WERI-Rb-1 (cell line): ENCODE data around the gene PKP2.
"Not testable (repeated sequence)": the region's sequence is repeated elsewhere in the genome, so short reads cannot be mapped to it uniquely, and the experiment has no call there.

ENCODE experiments used
- DNase-seq: peaks from one replicate; pipeline ENCODE4 v3.0.0-alpha.2; 2020
- H3K27ac ChIP-seq: fragments of 250-450 bp; sonication (Bioruptor Pico); 2 replicates; pipeline ENCODE4 v1.5.1; 2020; ENCODE audit warnings: mild to moderate bottlenecking, moderate library complexity
- H3K27me3 ChIP-seq: fragments of 250-450 bp; sonication (Bioruptor Pico); 2 replicates; pipeline ENCODE4 v1.5.1; 2021; ENCODE audit warnings: mild to moderate bottlenecking, low read depth, moderate library complexity; ENCODE audit not compliant: insufficient read depth, severe bottlenecking
- H3K36me3 ChIP-seq: fragments of 250-450 bp; sonication (Bioruptor Pico); 2 replicates; pipeline ENCODE4 v1.5.1; 2020; ENCODE audit warnings: mild to moderate bottlenecking, moderate library complexity
- H3K4me3 ChIP-seq: 2 replicates; pipeline ENCODE4 v1.5.1; 2011; ENCODE audit warnings: low read depth, mild to moderate bottlenecking, control low read depth, low read length
- H3K9me3 ChIP-seq: fragments of 250-450 bp; sonication (Bioruptor Pico); 2 replicates; pipeline ENCODE4 v1.5.1; 2021; ENCODE audit warnings: mild to moderate bottlenecking, moderate library complexity; ENCODE audit not compliant: severe bottlenecking
- TF ChIP-seq, protein P1 (sequence below): IDR thresholded peaks from 2 replicates; pipeline ENCODE4 v1.5.1; 2011; ENCODE audit warnings: low read depth, mild to moderate bottlenecking, control low read depth, inconsistent platforms, low read length

PKP2 gene

DNA sequence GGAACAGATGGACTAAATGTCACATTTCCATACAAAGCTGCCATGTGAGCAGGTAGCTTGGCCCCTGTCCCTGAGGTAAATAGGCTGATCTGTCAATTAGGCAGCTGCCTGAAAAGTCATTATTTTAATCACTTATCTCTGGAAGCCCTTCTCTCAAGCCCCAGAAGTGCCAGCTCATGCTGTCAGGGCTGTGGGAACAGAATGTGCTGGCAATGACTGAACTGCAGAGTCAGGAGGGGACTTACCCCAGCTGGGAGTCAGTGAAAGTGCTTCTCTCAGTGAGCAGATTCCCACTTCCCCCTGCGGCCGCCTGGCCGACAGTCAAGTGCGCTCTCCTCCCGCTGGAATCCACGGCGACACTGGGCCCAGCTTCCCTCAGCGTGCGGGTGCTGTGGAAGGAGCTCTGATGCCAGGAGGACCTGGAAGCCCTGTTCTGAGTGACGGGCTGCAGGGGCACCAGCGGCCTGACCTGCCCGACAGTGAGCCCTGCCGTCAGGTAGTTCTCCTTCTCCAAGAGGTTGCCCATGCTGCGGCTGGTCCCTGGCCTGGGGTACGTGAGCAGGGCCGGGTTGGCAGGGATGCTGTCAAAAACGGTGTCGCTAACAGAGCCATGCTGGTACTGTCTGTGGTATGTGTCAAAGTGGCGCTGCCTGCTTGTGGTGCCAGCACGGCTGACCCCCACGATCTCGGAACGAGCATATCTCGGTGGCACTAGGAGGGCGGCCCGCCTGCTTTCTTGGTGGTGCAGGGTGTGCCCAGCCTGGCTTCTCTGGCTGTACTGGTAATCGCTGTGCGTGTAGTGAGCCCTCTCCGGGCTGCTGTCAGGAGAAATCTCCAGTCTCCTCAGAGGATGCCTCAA lies 18.7 kb downstream of the PKP2 start:
- Histone ChIP-seq H3K9me3 (no peaks in the 10 kb centered on the region), H3K4me3 (no peak overlapping the region), H3K27ac (no peak overlapping the region), H3K36me3 (no peaks in the 10 kb centered on the region), H3K27me3 (no peaks in the 10 kb centered on the region)
- TF ChIP-seq, protein P1, sequence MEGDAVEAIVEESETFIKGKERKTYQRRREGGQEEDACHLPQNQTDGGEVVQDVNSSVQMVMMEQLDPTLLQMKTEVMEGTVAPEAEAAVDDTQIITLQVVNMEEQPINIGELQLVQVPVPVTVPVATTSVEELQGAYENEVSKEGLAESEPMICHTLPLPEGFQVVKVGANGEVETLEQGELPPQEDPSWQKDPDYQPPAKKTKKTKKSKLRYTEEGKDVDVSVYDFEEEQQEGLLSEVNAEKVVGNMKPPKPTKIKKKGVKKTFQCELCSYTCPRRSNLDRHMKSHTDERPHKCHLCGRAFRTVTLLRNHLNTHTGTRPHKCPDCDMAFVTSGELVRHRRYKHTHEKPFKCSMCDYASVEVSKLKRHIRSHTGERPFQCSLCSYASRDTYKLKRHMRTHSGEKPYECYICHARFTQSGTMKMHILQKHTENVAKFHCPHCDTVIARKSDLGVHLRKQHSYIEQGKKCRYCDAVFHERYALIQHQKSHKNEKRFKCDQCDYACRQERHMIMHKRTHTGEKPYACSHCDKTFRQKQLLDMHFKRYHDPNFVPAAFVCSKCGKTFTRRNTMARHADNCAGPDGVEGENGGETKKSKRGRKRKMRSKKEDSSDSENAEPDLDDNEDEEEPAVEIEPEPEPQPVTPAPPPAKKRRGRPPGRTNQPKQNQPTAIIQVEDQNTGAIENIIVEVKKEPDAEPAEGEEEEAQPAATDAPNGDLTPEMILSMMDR: no peak
- DNase-seq: peak; percentile 92

DNA sequence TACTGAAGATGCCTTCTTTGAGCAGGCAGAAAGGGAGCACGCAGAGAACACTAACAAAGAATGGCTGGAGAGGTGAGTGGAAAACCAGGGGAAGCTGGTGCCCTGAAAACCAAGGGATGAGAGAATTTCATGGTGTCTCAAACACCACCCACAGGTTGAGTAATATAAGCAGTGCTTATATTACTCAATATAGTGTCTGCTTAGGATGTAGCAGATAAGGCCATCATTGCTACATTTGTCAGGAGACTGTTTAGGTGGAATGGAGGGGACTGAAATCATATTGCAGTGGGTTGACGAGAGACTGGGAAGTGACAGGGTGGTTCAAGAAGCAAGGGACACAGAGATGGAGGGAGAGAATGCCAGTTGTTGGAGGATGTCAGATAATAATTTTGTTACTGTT lies 20.6 kb downstream of the PKP2 start:
- Histone ChIP-seq H3K4me3 (no peak overlapping the region), H3K27me3 (no peaks in the 10 kb centered on the region), H3K9me3 (no peaks in the 10 kb centered on the region), H3K36me3 (no peaks in the 10 kb centered on the region), H3K27ac (no peak overlapping the region)
- TF ChIP-seq, protein P1: no peak
- no peak for DNase-seq

DNA sequence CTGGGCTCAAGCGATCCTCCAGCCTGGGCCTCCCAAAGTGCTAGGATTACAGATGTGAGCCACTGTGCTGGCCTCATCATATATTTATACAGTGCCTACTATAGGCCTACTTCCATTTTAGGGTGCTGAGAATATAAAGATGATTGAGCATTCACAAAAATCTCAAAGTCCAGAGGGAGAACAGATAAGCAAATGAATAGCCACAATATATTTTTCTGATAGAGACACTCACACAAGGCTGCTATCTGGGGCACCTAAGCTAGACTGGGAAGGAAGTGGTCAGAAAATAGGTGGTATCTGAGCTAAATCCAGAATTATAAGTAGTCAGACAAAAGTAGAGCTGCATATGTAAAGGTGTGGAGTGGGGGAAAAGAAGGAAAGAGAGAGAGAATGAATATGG lies 21.6 kb downstream of the PKP2 start:
- no peak for DNase-seq
- Histone ChIP-seq H3K4me3 (no peak overlapping the region), H3K27me3 (no peaks in the 10 kb centered on the region), H3K27ac (no peak overlapping the region), H3K9me3 (no peaks in the 10 kb centered on the region), H3K36me3 (no peaks in the 10 kb centered on the region)
- TF ChIP-seq, protein P1: no peak

DNA sequence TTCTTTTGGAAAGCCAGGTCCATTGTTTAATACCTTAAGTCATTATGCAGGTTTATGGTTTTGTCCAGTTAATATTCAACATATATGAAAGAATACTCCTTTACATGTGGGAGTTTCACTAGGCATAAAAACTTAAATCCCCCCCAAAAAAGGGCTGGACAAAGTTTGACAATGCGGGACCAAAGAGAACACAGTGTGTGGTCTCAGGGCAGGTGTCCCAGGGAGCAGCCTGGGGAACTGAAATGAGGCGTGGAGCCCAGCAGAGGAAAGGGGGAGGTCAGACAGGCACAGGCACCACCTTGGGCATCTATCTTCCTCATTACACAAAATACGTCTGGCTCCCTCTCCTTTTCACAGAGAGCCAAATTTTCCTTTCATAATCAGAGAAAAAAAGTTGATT lies 22.5 kb downstream of the PKP2 start:
- no peak overlapping the region for H3K27ac ChIP-seq
- no peak for DNase-seq

DNA sequence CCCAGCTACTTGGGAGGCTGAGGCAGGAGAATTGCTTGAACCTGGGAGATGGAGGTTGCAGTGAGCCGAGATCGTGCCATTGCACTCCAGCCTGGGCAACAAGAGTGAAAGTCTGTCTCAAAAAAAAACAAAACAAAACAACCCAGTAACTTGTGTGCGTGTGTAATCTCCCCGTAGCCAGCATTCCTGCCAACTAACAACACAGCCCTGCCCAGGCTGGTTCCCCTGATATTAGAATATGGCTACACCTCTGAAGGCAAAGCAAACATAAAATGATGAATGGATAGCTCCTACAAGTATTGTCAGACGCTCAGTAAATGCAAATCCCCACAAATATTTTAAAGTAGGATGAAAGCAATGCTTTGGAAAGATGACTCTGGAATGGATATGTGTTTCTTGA lies 24.2 kb downstream of the PKP2 start:
- not testable (repeated sequence) for H3K9me3 ChIP-seq, H3K27me3 ChIP-seq, H3K27ac ChIP-seq, H3K4me3 ChIP-seq, DNase-seq, H3K36me3 ChIP-seq

More for the DNA sequence above, 22.5 kb downstream of the PKP2 start:
- TF ChIP-seq, protein P1: no peak
- Histone ChIP-seq H3K27me3 (no peaks in the 10 kb centered on the region), H3K4me3 (no peak overlapping the region), H3K36me3 (no peaks in the 10 kb centered on the region), H3K9me3 (no peaks in the 10 kb centered on the region)

DNA sequence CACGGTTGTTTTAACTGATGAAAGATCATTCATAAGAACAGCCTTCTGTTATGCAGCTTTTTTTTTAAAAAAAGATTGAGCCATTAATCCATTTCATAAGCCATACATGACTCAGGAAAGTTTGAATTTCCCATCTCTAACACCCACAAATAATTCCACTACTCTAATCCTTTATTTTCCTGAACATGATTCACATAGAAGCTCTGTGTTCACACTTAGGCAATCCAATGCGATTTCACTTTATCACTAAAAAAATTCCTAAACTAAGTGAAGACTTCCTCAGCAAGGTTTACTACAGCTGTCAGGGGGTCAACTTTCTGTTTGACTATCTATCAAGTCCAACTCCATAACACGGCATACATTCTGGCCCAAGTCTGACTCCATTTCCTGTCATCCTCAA lies 25.9 kb downstream of the PKP2 start:
- Histone ChIP-seq H3K9me3 (no peaks in the 10 kb centered on the region), H3K4me3 (no peak overlapping the region), H3K27ac (no peak overlapping the region), H3K27me3 (no peaks in the 10 kb centered on the region), H3K36me3 (no peaks in the 10 kb centered on the region)
- TF ChIP-seq, protein P1: no peak
- no peak for DNase-seq
